Limb (tissue), 2 donors: ENCODE results near the gene ADORA2B.
"Not testable (repeated sequence)": the region's sequence is repeated elsewhere in the genome, so short reads cannot be mapped to it uniquely, and the experiment has no call there.

Experiments
- DNase-seq, 2 donors: peaks; one replicate each; pipeline ENCODE4 v3.0.0-alpha.2; 2016; ENCODE audit errors: extremely low spot score in 2 of 2

The ADORA2B gene

GRCh38 chr17:15952916-15953790, 8.2 kb downstream of the ADORA2B start:
- no peak for DNase-seq

- DNase-seq: no peak
These were observed 9.3 kb downstream of the ADORA2B start for GRCh38 chr17:15954222-15954621.

- DNase-seq: no peak
These were observed 11.0 kb downstream of the ADORA2B start for GRCh38 chr17:15955793-15956541.

DNA sequence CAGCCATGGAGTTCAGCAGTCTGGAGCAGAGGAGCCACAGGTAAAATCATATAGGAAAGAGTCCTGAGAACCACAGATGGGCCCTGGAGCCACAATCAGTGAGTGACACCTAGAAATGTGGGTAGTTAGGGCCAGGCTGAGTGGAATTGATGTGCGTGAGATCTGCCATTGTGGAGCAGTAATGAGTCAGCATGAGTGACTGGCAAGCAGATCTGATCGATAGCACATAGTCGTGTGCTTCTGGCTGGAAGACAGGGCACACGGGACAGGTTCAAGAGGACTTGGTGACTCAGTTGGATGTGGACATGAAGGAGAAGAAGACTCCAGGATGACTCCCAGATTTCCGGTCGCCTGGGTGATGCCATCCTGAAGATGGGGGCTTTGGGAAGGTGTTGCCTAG, 12.3 kb downstream of the ADORA2B start:
- no peak for DNase-seq

- no peak for DNase-seq
These were observed 12.8 kb downstream of the ADORA2B start for GRCh38 chr17:15957608-15958307.

DNA sequence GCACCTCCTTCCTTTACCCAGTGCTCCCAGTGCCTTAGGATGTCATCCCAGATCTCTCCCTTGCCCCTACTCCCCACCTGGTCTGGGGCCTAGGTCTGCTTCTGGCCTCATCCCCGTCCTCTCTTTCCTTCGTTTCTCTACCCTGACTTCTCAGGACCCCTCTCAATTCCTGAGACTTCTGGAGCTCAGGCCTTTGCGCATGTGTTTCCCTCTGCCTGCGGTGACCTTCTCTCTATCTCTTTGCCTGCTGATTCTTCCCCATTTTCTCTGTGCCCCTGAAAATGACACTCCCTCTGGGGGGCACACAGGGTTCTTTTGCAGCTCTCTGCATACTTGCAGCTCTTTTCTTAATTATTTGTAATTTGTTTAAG, 13.5 kb downstream of the ADORA2B start:
- no peak for DNase-seq

DNA sequence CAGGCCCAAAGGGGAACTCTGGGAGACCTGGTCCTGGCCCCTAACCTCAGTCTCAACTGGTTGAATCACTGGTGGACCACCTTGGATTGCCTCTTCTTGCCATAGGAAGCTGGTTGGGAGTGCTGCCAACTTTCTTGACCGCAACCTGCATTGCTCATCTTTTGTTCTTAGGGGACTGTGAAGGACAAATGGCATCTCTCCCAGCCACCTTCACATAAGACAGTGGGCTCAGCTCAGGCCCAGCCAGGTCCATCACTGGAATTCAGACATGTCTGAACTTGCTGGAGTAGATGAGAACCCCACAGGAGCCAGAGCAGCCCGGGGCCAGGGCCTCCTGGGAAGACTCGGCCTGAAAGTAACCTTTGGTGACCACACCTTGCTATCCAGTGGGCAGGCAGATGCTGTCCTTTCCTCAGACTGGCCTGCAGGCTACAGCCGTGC, 18.8 kb downstream of the ADORA2B start:
- no peak for DNase-seq

- DNase-seq: no peak
These were observed 20.6 kb downstream of the ADORA2B start for GRCh38 chr17:15965528-15965927.

GRCh38 chr17:15966183-15966878, 21.4 kb downstream of the ADORA2B start:
- no peak for DNase-seq

DNA sequence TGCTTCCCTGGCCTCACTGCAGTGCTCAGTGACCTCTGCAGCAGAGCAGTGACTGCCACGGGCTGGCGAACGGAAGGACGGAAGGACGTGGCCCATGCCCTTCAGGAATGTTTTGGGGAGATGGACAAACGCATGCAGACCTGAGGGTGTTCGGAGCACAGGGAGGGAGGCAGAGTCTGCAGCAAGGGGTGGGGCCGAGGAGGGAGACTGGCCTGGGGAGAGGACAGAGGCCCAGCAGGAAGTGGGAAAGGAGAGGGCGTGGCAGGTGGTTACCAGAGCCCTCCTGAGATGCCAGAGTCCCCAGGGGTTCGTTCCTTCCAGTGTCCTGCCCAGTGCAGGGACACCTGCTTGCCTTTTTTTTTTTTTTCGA, 21.9 kb downstream of the ADORA2B start:
- no peak for DNase-seq

DNA sequence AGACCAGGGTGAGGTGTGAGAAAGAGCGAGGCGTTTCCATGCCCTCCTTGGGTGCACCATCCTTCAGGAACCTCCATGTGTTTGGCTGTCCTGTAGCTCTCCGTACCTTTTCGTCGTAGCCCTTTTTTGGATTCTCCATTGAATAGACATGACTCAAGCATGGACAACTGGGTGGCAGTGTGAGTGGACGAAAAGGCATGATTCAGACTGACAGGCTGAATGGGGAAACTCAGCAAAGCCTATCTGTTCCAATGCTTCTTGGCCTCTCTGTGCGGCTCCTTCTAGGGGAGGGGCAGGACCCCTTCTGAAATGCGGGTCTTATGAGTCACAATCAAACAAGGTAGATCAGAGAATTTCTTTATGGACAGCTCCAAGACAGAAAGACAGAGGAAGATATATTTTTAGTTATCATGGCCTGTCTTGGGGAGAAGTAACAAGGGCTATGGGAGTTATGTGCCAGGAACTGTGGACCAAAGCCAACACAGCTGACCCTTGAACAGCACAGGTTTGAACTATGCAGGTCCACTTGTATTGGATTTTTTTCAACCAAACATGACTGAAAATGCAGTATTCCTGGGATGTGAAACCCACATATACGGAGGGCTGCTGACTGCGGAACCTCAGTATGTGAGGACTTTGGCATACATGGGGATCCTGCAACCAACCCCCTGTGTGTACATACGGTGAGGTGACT, 22.9 kb downstream of the ADORA2B start:
- DNase-seq: no peak

DNA sequence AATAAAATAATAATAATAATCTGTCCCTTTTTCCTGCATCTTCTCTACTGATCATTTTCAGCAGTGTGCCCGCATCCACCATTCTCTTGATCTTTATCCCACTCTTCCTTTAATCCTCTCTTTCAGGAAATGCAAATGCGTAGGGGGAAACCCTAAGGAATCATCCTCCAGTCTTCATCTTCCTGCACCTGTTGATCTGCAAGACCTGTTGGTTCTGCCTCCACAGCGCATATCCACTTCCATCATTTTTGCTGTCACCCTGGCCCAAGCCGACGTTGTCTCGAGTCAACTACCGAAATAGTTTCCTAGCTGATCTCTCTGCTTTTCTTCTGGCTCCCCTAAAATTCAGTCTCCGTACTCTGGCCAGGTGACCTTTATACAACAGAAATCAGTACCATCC, 24.5 kb downstream of the ADORA2B start:
- DNase-seq: no peak

GRCh38 chr17:15970500-15970899, 25.6 kb downstream of the ADORA2B start:
- DNase-seq: no peak

DNA sequence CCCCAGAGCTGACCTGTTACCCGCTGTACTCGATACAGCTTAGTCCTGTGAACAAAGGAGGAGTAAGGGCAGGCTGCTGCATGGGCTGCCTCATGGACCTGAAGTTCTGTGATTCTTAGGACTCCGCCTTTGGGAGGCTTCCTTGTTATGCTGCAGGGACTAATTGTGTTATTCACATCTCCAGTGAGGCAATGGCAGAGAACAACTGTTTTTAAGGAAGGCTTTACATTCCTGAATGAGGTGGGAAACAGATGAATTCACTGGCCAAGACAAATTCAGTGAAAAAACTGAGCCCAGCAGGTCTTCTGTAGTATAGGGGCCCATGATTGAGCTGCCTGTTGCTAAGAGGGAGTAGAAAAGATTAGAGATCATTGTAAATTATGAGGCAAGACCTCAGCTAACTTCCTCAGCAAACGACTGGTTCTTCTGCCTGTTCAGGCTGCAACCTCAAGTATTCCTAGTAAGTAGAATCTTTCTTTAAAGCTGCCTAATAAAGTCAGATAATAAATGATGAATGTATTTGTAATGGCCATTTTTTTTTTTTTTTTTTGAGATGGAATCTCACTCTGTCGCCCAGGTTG, 26.3 kb downstream of the ADORA2B start:
- DNase-seq: no peak

GRCh38 chr17:15971882-15972281, 27.0 kb downstream of the ADORA2B start:
- no peak for DNase-seq

DNA sequence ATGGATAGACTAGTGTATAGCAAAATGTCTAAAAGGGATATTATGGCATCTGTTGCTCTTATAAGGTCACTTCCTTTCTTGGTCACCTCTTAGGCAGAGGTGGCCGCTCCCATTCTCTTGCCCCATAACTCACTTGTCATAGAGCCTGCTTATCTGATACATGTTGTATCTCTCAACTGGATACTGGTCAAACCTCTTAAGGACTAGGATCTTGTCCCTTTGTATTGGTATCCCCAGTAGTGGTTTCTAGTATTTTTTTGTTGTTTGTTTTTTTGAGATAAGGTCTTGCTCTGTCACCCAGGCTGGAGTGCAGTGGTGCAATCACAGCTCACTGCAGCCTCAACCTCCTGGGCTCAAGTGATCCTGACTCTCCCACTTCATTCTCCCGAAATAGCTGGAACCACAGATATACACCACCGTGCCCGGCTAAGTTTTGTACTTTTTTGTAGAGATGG, 27.6 kb downstream of the ADORA2B start:
- no peak for DNase-seq

DNA sequence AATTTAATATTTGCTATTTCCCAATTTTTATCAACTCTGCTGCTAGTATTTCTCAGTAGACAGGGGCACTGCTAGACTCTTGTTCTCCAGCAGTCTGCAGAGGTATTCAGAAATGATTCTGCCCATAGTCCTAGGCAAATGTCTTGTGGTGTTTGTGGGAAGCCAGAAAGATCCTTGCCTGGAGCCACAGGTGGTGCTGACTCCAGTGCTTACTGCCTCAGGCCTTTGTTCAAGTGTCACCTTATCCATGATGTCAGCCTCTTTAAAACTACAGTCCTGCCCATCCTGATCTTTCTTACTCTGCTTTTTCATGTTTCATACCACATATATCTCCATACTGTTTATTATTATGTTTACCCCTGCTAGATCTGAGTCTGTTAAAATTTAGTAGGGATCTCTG, 28.1 kb downstream of the ADORA2B start:
- no peak for DNase-seq

DNA sequence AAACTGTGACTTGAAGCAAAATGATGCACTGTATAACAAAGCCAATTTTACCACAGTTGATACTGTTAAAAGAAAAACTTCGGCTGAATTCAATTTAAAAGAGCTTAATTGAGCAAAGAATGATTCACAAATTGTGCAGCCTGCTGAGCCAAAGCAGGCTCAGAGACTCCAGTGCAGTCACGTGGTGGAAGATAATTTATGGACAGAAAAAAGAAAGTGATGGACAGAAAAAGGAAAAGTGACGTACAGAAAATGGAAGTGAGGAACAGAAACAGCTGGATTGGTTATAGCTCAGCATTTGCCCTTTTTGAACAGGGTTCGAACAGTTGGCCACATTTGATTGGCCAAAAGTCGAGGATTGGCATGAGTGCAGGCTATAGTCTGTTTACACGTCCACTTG, 28.9 kb downstream of the ADORA2B start:
- DNase-seq: no peak

- DNase-seq: no peak
These were observed 33.0 kb downstream of the ADORA2B start for GRCh38 chr17:15977894-15978293.

DNA sequence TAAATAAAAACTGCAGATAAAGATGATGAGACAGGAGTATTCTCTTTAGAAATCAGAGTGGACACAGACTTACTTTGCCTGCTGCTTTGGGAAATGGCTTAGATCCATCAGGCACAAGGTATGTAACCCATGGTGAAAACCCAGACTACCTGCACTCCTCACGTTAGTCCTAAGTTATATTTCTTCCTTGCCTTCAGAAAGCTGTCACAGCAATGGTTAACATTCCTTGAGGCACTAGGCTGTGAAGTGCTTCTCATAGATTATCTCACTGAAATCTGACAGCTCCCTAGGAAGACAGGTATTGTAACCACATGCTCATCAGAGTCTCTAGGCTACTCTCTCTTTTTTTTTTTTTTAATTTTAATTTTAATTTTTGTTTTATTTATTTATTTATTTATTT, 33.7 kb downstream of the ADORA2B start:
- DNase-seq: no peak

DNA sequence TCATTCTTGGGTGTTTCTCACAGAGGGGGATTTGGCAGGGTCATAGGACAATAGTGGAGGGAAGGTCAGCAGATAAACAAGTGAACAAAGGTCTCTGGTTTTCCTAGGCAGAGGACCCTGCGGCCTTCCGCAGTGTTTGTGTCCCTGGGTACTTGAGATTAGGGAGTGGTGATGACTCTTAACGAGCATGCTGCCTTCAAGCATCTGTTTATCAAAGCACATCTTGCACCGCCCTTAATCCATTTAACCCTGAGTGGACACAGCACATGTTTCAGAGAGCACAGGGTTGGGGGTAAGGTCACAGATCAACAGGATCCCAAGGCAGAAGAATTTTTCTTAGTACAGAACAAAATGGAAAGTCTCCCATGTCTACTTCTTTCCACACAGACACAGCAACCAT, 34.1 kb downstream of the ADORA2B start:
- not testable (repeated sequence) for DNase-seq
